CD4-positive, alpha-beta T cell treated with Interleukin-17A for 1 hour (primary cell): ENCODE measurements around the gene TAL2.

Experiments used
- DNase-seq: peaks from one replicate; pipeline ENCODE4 v3.0.0-alpha.2; 2020

TAL2 gene

GRCh38 chr9:105662184-105663104 lies at the start of gene TAL2:
TAL2 (plus strand) TSS chr9:105662457; CDS start chr9:105662497, 40 bp downstream.
- DNase-seq: no peak

- no peak for DNase-seq
Measured at GRCh38 chr9:105621001-105621400, 41.3 kb upstream of the TAL2 start.

DNA sequence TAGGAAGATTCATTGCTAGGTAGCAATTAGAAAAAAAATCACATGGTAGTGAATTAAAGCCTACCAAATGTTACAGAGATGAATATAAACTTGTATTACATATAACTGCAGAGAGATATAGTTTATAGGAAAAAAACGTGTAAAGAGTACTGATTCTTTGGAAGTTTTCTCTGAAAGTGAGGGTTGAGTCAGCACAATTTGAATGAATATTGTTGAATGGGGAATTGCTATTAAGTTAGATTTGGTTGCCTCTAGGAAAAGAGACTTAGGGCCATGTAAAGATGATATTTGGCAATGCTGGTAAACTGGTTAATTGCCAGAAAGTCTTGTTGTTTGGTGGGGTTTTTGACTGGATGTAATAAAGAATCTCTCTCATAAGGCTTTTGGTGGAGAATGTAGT lies 37.2 kb upstream of the TAL2 start:
- DNase-seq: no peak

- DNase-seq: no peak
Measured at GRCh38 chr9:105632807-105633206, 29.4 kb upstream of the TAL2 start.

GRCh38 chr9:105633411-105633810 lies 28.8 kb upstream of the TAL2 start:
- DNase-seq: no peak

DNA sequence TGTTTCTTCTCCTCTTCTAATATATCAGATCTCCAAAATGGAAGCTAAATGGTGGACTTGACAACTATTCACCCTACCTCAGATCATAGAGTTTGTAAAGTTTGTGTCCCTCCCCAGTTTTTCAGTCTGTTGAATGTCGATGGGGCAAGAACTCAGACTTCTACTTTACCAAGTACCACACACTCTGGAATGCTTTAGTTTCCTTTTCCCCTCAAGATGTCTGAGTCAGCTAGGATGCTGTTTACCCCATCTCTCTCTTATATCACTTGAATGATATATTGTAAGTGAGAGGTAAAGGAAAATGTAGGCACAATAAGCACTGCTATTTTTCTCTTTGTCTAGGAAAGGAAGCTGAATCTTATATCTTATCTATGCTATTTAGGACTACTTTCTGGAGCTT lies 25.9 kb upstream of the TAL2 start:
- DNase-seq: no peak

GRCh38 chr9:105637787-105638395 lies 24.4 kb upstream of the TAL2 start:
- no peak for DNase-seq

GRCh38 chr9:105639936-105640335 lies 22.3 kb upstream of the TAL2 start:
- DNase-seq: no peak

DNA sequence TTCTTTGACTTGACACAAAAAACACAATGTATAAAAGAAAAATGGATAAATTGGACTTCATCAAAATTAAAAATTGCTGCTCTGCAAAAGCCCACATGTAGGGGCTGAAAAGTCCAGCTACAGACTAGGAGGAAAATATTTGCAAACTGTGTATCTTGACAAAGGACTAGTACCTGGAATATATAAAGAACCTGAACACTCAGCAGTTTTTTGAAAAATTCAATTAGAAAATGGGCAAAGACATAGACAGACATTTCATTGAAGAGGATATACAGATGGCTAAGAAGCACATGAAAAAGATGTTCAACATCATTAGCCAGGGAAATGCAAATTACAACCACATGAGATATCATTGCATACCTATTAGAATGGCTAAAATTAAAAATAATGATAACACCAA lies 18.5 kb upstream of the TAL2 start:
- DNase-seq: no peak

DNA sequence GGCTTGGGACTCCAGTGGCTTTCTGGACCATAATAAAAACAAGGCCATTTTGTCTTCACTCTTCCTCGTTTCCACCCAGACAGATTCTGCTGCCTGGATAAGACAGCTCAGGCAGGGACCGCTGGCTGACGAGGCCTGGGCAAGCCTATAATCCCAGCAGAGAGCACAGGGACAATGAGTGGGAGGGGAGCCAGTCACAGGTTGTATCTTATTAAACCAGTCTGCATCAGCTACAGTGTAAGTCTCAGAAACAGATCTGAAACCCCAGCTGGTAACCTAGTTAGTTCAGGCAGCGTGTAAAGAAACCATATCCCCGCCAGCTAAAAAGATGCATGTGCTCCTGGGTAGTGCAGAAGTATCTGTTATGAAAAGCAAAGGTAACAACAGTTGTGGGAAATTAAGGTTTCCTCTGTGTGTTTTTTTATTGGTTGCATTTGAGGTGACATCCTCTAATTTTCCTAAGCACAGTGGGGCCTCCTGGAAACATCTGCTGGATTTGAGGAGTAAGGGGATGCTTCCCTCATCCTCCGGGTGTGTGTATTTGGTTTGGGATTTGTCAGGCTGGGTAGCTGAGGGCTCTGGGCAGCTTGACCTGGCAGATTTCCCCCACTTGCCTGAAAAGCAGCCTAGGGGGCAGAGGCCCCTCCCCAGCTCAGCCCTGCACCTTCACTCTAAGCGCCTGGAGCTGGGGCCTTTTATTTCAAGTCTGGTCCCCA lies 15.2 kb upstream of the TAL2 start:
- no peak for DNase-seq

DNA sequence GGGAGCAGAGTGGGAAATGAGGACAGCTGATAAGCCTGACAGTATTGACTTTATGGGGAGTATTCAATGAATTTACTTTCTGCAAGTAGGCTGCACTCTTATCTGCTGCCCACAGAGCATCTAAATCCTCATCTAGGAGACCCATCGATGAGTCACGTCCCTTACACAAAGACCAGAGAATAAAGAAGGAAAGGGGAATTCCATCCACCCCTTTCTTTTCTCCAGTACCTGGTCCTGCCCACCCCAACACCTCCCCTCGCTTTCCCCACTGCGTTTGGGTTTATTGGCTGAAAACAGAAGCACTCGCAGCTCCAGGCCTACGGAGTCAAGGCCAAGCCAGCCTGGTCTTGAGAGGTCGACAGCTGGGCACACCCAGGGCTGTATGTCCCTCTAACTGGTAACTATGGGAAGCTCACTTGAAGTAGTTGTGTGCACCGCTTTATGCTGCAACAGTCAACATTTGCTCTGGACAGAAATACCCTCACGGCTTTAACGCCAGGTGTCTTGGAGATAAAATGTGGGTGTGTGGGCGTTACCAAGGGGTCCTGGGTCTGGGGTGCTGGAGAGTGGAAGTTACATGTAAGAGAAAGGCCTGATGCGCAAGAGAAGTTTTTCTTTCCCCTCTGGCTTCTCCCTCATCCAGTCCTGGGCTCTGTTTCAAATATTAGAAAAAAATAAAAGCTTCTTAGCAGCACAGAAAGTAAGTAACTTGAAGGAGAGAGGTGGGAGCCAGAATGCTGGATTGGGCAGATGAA lies 14.5 kb upstream of the TAL2 start:
- DNase-seq: no peak

DNA sequence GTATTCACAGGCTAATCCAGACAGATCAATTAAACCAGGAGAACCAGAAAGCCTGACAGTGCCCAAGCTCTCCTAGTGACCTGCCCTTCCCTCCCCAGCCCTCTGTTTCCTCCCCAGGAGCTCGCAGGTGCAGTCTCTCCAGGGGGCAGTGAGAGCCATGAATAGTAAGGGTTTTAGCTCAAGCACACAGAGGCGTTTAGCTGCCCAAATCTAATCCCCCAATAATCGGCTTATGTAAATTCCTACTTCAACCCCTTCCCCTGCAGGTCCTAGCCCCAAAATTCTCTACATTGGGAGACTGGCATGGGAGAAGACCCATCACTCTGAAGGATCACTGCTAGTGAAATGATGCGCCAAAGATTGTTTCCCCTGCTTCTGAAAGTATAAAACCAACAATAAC lies 10.5 kb upstream of the TAL2 start:
- no peak for DNase-seq

GRCh38 chr9:105656131-105656921 lies 5.9 kb upstream of the TAL2 start:
- no peak for DNase-seq

GRCh38 chr9:105658351-105658750 lies 3.9 kb upstream of the TAL2 start:
- no peak for DNase-seq

- DNase-seq: no peak
Measured at GRCh38 chr9:105661011-105661410, 1.2 kb upstream of the TAL2 start.

GRCh38 chr9:105663914-105664313 lies 1.7 kb downstream of the TAL2 start:
- DNase-seq: no peak

- DNase-seq: no peak
Measured at GRCh38 chr9:105667867-105668266, 5.6 kb downstream of the TAL2 start.

- no peak for DNase-seq
Measured at GRCh38 chr9:105670315-105670714, 8.1 kb downstream of the TAL2 start.

DNA sequence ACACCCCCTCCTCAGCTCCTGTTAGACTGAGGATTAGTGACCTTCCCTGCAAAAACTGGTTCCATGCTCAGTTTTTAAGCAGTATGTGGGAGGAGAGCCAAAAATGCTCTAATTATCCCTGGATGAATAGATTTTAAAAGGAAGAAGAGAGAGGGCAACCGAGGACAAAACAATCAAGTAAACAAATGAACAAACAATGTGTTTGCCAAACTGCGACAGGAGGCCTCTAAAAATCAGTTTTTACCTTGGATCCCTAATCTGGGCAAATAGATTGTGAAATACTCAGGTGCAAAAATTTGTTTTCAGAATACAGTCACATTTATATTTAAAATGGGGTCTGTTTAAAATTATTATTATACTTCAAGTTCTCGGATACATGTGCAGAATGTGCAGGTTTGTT lies 8.5 kb downstream of the TAL2 start:
- no peak for DNase-seq

DNA sequence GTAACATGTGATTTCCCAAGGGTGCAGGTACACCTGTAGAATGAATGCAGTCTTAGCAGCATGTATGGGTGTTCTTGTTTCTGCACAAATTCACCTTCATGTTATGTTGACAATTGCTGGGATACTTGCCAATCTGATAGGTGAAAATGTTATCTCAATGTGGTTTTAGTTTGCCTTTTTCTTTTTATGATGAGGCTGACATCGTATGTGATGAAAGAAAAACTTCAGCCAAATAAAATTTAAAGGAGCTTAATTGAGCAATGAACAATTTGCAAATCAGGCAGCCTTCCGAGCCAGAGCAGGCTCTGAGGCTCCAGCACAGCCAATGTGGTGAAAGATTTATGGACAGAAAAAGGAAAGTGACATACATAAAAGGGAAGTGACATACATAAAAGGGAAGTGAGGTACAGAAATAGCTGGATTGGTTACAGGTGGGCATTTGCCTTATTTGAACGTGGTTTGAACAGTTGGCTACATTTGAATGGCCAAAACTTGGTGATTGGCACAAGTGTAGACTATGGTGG lies 10.5 kb downstream of the TAL2 start:
- no peak for DNase-seq

DNA sequence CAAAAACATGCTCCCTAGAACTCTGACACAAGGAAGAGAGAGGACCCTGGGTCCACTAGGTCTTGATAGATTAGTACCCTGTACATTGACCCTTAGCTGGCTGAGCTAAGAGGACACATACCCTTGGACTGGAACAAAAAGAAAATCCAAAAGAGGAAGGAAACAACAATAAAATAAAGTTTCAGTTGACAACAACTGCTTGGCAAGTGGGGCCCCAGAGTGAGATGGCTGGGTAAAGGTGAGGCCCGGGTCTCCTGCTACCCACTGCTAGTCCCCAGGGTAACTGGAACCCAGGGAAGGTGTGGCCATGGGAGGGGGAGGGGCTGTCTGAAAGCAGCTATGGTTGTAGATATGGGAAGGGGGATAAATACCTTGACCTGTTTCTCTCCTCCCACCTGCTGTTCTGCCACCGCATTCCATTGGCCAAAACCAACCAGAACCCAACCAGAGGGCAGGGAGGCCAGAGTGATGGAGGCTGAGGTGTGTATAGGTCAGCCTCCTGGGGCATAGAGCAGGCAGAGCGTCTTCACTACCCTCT lies 11.7 kb downstream of the TAL2 start:
- DNase-seq: no peak
